ENCODE results near the gene RFPL1. TPM values are rescaled to one million over a fixed set of nuclear protein-coding genes. Genes with fewer than 3 reads are reported as not detected.

The RFPL1 gene
- total RNA-seq, 6 experiments from 2014 or later: not detected

DNA sequence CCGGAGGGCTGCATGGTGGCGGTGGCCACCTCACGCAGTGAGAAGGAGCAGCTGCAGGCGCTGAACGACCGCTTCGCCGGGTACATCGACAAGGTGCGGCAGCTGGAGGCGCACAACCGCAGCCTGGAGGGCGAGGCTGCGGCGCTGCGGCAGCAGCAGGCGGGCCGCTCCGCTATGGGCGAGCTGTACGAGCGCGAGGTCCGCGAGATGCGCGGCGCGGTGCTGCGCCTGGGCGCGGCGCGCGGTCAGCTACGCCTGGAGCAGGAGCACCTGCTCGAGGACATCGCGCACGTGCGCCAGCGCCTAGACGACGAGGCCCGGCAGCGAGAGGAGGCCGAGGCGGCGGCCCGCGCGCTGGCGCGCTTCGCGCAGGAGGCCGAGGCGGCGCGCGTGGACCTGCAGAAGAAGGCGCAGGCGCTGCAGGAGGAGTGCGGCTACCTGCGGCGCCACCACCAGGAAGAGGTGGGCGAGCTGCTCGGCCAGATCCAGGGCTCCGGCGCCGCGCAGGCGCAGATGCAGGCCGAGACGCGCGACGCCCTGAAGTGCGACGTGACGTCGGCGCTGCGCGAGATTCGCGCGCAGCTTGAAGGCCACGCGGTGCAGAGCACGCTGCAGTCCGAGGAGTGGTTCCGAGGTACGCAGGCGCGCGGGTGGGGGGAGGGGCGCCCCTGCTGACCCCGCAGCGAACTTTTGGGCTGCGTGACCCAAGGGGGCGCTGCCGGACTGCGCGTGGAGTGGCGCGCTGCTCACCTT lies 42.3 kb downstream of the RFPL1 start:
- Mint-ChIP-seq H3K4me3 (no peak overlapping the region), H3K4me1 (ENCODE audit: low read depth) (peaks cover 11% of the 10 kb centered on the region), H3K27ac (no peak overlapping the region), H3K27me3 (ENCODE audit: insufficient read depth) (peaks cover 33% of the 10 kb centered on the region), H3K9me3 (peaks cover 9% of the 10 kb centered on the region; the same call in 1 of the 2 replicates), H3K36me3 (ENCODE audit: low read depth) (no peaks in the 10 kb centered on the region)
- no peak for DNase-seq
- TF ChIP-seq, protein P1, sequence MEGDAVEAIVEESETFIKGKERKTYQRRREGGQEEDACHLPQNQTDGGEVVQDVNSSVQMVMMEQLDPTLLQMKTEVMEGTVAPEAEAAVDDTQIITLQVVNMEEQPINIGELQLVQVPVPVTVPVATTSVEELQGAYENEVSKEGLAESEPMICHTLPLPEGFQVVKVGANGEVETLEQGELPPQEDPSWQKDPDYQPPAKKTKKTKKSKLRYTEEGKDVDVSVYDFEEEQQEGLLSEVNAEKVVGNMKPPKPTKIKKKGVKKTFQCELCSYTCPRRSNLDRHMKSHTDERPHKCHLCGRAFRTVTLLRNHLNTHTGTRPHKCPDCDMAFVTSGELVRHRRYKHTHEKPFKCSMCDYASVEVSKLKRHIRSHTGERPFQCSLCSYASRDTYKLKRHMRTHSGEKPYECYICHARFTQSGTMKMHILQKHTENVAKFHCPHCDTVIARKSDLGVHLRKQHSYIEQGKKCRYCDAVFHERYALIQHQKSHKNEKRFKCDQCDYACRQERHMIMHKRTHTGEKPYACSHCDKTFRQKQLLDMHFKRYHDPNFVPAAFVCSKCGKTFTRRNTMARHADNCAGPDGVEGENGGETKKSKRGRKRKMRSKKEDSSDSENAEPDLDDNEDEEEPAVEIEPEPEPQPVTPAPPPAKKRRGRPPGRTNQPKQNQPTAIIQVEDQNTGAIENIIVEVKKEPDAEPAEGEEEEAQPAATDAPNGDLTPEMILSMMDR (IDR thresholded peaks at IDR 0.05): no peak

DNA sequence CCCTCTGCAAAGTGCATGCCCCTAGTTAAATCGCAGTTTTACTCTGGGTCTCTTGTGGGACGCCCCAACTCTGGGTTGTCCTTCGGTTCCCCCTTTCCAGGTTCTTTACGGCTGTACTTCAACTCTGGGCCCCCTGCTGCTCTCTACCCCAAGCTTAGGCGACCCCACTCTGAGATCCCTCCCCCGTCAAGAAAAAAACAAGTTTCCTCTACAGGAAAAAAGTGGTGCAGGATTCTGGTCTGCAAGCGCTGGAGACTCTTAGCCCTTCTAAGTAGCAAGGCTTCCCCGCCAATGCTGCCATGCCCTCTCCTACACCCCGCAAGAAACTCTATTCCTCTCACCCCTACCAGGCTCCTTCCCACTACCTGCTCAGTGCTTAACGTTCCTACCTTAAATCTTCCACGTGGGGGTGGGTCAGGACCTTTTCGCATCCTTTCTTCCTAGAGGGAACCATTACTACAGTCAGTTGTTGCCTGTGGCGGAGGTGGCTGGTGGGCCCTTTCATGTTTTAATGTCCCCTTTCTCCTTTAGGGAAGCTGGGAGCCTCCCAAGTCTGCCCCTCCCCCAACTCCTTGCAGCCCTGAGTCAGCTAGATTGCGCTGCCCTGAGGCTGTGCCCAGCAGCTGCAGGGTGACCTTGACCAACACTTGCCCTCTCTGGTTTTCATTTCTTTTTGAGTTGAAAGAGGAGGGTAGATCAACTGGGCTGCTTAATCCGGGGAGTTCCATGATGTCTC lies 43.0 kb downstream of the RFPL1 start:
- TF ChIP-seq, protein P1 (IDR thresholded peaks at IDR 0.05): no peak
- DNase-seq: no peak

DNA sequence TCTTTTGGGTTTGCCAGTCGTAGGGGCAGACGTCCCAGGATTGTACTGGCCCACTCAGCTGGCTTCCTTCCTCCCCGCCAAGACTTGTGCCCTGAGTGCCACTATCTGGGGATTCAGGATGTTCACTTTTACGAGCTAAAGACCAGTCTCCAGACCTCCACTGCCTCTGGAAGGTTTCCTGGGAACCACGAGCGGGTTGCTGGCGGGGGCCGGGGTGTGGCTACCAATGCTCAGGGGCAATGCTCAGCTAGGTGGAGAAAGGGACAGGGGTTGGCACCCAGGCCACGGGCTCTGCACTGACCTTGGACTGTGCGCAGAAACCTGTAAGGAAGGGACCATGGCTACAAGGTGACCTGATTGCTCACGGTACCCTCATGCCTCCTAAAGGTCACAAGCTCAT lies 43.9 kb downstream of the RFPL1 start:
- peaks cover 9% of the 10 kb centered on the region; the same call in 1 of the 2 replicates for H3K9me3 Mint-ChIP-seq
- H3K4me1 Mint-ChIP-seq (ENCODE audit: low read depth): peaks cover 11% of the 10 kb centered on the region
- no peak overlapping the region for H3K4me3 Mint-ChIP-seq
- H3K36me3 Mint-ChIP-seq (ENCODE audit: low read depth): no peaks in the 10 kb centered on the region
- no peak overlapping the region for H3K27ac Mint-ChIP-seq
- DNase-seq: no peak
- peaks cover 29% of the 10 kb centered on the region for H3K27me3 Mint-ChIP-seq (ENCODE audit: insufficient read depth)
- TF ChIP-seq, protein P1 (IDR thresholded peaks at IDR 0.05): no peak

More for the DNA sequence above, 43.0 kb downstream of the RFPL1 start:
- no peaks in the 10 kb centered on the region for H3K36me3 Mint-ChIP-seq (ENCODE audit: low read depth)
- H3K4me3 Mint-ChIP-seq: no peak overlapping the region
- peaks cover 9% of the 10 kb centered on the region; the same call in 1 of the 2 replicates for H3K9me3 Mint-ChIP-seq
- H3K27ac Mint-ChIP-seq: no peak overlapping the region
- peaks cover 33% of the 10 kb centered on the region for H3K27me3 Mint-ChIP-seq (ENCODE audit: insufficient read depth)
- H3K4me1 Mint-ChIP-seq (ENCODE audit: low read depth): peaks cover 11% of the 10 kb centered on the region

DNA sequence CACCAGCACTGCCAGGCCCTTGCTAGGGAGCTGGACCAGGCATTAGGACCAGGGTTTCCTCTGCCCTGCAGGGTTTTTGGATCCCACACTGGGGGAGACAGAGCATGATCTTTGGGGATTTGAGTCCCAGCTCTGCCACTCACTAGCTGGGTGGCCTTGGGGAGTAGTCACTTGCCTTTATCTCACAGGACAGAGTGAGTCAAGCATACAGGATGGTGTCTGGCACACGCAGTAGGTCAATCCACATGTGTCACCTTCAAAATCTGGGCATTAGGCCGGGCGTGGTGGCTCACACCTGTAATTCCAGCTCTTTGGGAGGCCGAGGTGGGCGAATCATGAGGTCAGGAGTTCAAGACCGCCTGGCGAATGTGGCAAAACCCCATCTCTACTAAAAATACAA lies 44.3 kb downstream of the RFPL1 start:
- H3K27me3 Mint-ChIP-seq (ENCODE audit: insufficient read depth): peaks cover 28% of the 10 kb centered on the region
- peaks cover 9% of the 10 kb centered on the region; the same call in 1 of the 2 replicates for H3K9me3 Mint-ChIP-seq
- no peaks in the 10 kb centered on the region for H3K36me3 Mint-ChIP-seq (ENCODE audit: low read depth)
- peaks cover 11% of the 10 kb centered on the region for H3K4me1 Mint-ChIP-seq (ENCODE audit: low read depth)
- TF ChIP-seq, protein P1 (IDR thresholded peaks at IDR 0.05): no peak
- no peak overlapping the region for H3K27ac Mint-ChIP-seq
- H3K4me3 Mint-ChIP-seq: no peak overlapping the region
- DNase-seq: no peak

DNA sequence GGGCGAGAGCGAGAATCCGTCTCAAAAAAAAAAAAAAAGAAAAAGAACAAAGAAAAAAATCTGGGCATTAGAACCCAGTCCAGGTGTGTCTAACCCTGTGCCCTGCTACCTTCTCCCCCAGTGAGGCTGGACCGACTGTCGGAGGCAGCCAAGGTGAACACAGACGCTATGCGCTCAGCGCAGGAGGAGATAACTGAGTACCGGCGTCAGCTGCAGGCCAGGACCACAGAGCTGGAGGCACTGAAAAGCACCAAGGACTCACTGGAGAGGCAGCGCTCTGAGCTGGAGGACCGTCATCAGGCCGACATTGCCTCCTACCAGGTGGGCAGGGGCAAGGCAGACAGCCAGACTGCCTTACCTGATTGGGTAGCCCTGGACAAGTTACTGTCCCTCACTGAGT lies 44.9 kb downstream of the RFPL1 start:
- Mint-ChIP-seq H3K4me3 (no peak overlapping the region), H3K9me3 (peaks cover 9% of the 10 kb centered on the region; the same call in 1 of the 2 replicates), H3K27ac (no peak overlapping the region), H3K27me3 (ENCODE audit: insufficient read depth) (peaks cover 25% of the 10 kb centered on the region), H3K4me1 (ENCODE audit: low read depth) (peaks cover 11% of the 10 kb centered on the region), H3K36me3 (ENCODE audit: low read depth) (no peaks in the 10 kb centered on the region)
- TF ChIP-seq, protein P1 (IDR thresholded peaks at IDR 0.05): no peak
- DNase-seq: no peak
